Pancreas (tissue), 10 donors: ENCODE measurements around the gene LGR6. TPM values are rescaled to one million over a fixed set of nuclear protein-coding genes. Genes with fewer than 3 reads are reported as not detected.

Experiments used
- ATAC-seq, 4 donors: fragments of 200-7000 bp; cut with Tn5 transposase; one replicate each; pipeline versions ENCODE4 v1.8.0 to v1.9.1; 2020; ENCODE audit warnings: mild to moderate bottlenecking in 4 of 4, moderate library complexity in 4 of 4
- DNase-seq, 6 donors: peaks; one replicate each; pipeline ENCODE4 v3.0.0-alpha.2; 2020
- FAIRE-seq: peaks from 2 replicates; lab custom pipeline; 2012; peaks lifted over from hg19 to GRCh38; lab: Jason Lieb, UNC
- H3K27ac ChIP-seq, 4 donors: fragments of 200-600 bp; sonication (generic); 1 replicate in 3 of 4; 2 replicates in 1 of 4; pipeline versions ENCODE4 v1.5.0 to v1.8.0; 2020
- H3K27me3 ChIP-seq, 4 donors: fragments of 200-600 bp; one replicate each; pipeline ENCODE4 v1.8.0; 2021
- H3K36me3 ChIP-seq, 3 donors: fragments of 200-600 bp; sonication (generic) in 1 of 3; one replicate each; pipeline versions ENCODE4 v1.5.0 to v1.8.0; 2020 to 2021
- H3K4me1 ChIP-seq, 3 donors: fragments of 200-600 bp; one replicate each; pipeline ENCODE4 v1.8.0; 2021
- H3K4me3 ChIP-seq, 4 donors: fragments of 200-600 bp; sonication (generic) in 2 of 4; one replicate each; pipeline versions ENCODE4 v1.5.0 to v1.8.0; 2020 to 2021
- H3K9me3 ChIP-seq, 4 donors: fragments of 200-600 bp; one replicate each; pipeline ENCODE4 v1.8.0; 2021
- WGBS, 2 donors: extraction: QIAGEN DNeasy Blood & Tissue Kit; methylation state at CpG; one replicate each; pipeline ENCODE4 v1.1.7; 2013; 5-methylcytosine and 5-hydroxymethylcytosine counted together
- intact Hi-C, 3 donors: fragments of 100-400 bp; cut with DNase I; formaldehyde crosslinking; loops; one replicate each; pipeline versions ENCODE4 v1.11.1 to v1.14.2; 2022
- polyA plus RNA-seq, 2 donors: library from polyadenylated mRNA; stranded (reverse); fragments of 200-250 nt; gene quantifications; one replicate each; pipeline ENCODE4 v1.2.3, GENCODE V29; 2013
- total RNA-seq, 6 donors: library from RNA; stranded (reverse); fragmentation: NEBNext Ultra II Directional in 4 of 6; extraction: Animal tissue kit (Norgen Biotek cat#: 25700) in 4 of 6; gene quantifications; one replicate each; pipeline versions ENCODE4 v1.2.1 to v1.2.4, GENCODE V29; 2021 to 2023
- TF ChIP-seq, protein P1 (sequence below), 4 donors: fragments of 200-600 bp; sonication (generic) in 3 of 4; IDR thresholded peaks; one replicate each; pipeline versions ENCODE4 v1.5.0 to v1.8.0; 2021; ENCODE audit warnings: antibody characterized with exemption in 4 of 4
- donor health status: healthy with polysubstance abuse.
- donor health status: DM: no; HTN: no; CAD: no; lungs with moderate emphysema.
- donor health status: DM: no; HTN: no; CAD: no.
- donor health status: control.
- donor health status: control.
- donor health status: Bipolar disorder and iron deficiency.
- donor health status: DM: yes; HTN: yes; CAD: no.
- donor health status: DM: no; HTN: no; CAD: no.
- donor health status: DM: no; HTN: no; CAD: no.
- donor health status: DM: yes; HTN: yes; CAD: no.

LGR6 gene
- total and polyA plus RNA-seq, 8 donors: 0.06 to 0.47 (median 0.15) TPM; not detected in 3

DNA sequence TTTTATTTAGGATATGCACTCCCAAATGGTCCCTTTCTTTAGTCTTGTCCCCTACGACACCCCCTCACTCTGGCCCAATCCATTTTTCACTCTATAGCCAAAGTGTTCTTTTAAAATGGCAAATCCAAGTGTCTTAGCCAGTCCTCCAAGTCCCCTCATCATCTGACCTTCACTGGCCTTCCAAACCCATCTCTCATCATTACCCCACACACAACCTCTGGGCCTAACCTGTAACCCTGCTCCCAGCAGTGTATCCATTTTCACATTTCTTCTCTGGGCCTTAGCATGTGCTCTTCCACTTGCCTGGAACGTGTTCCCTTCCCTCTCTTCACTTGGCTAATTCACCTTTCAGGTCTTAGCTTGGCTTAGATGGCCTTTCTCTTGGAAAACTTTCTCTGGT, 42.6 kb upstream of the LGR6 start:
- intact Hi-C loops: no loop called here
- TF ChIP-seq, protein P1, sequence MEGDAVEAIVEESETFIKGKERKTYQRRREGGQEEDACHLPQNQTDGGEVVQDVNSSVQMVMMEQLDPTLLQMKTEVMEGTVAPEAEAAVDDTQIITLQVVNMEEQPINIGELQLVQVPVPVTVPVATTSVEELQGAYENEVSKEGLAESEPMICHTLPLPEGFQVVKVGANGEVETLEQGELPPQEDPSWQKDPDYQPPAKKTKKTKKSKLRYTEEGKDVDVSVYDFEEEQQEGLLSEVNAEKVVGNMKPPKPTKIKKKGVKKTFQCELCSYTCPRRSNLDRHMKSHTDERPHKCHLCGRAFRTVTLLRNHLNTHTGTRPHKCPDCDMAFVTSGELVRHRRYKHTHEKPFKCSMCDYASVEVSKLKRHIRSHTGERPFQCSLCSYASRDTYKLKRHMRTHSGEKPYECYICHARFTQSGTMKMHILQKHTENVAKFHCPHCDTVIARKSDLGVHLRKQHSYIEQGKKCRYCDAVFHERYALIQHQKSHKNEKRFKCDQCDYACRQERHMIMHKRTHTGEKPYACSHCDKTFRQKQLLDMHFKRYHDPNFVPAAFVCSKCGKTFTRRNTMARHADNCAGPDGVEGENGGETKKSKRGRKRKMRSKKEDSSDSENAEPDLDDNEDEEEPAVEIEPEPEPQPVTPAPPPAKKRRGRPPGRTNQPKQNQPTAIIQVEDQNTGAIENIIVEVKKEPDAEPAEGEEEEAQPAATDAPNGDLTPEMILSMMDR (IDR thresholded peaks at IDR 0.05): no peak
- 74 to 91% methylated on average over 2 of the region's 2 CpGs for WGBS, 2 donors
- no peak overlapping the region for H3K4me3 ChIP-seq
- FAIRE-seq: no peak
- peaks cover 0 to 5% (median 0%) of the 10 kb centered on the region in 3 donors for H3K4me1 ChIP-seq
- no peaks in the 10 kb centered on the region for H3K27me3 ChIP-seq
- no peak for DNase-seq
- H3K36me3 ChIP-seq: no peaks in the 10 kb centered on the region
- H3K9me3 ChIP-seq: no peaks in the 10 kb centered on the region
- H3K27ac ChIP-seq: no peak overlapping the region
- no peak for ATAC-seq

DNA sequence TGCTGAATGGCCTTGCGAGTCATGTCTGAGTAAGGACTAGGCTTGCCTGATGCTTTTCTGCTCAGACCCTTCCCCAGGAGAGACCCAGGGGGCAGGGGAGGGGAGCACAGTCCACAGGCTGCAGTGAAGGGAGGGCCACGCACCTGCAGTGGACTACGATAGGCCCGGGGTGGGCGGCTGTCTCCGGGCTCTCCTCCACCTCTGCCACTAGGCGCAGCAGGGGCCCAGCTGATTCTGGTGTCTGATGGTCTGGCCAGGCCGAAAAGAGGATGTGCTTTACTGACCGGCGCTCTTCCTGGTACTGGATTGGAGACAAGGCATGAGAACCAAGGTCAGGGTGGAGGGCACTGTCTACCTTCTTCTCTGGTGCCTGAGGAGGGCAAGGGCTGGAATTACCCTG, 41.2 kb upstream of the LGR6 start:
- Histone ChIP-seq H3K36me3 (no peaks in the 10 kb centered on the region), H3K4me1 (peaks cover 0 to 5% (median 0%) of the 10 kb centered on the region in 3 donors), H3K9me3 (no peaks in the 10 kb centered on the region), H3K27me3 (no peaks in the 10 kb centered on the region), H3K27ac (no peak overlapping the region), H3K4me3 (no peak overlapping the region)
- WGBS, 2 donors: 81 to 84% methylated on average over 10 of the region's 10 CpGs
- no peak for ATAC-seq
- TF ChIP-seq, protein P1 (IDR thresholded peaks at IDR 0.05): no peak
- DNase-seq: no peak
- intact Hi-C loops: no loop called here
- no peak for FAIRE-seq

DNA sequence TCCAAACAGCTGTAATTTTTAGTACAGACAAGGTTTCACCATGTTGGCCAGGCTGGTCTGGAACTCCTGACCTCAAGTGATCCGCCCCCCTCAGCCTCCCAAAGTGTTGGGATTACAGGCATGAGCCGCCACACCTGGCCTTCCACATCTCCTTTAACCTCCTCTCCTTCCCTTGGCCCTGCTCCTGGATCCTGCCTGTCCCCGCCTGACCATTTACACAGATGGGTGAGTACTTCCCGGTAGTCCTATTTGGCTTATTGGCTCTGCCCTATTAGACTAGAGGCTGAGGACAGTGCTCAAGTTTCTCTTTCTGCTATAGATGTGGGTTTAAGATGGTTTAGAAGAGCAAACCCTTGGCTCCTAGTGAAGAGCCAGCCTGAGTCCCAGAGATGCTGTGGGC, 40.3 kb upstream of the LGR6 start:
- DNase-seq: no peak
- intact Hi-C loops: no loop called here
- ATAC-seq: no peak
- no peak overlapping the region for H3K4me3 ChIP-seq
- no peak overlapping the region for H3K27ac ChIP-seq
- H3K9me3 ChIP-seq: no peaks in the 10 kb centered on the region
- no peak for FAIRE-seq
- no peaks in the 10 kb centered on the region for H3K27me3 ChIP-seq
- peaks cover 0 to 5% (median 0%) of the 10 kb centered on the region in 3 donors for H3K4me1 ChIP-seq
- TF ChIP-seq, protein P1 (IDR thresholded peaks at IDR 0.05): no peak
- no peaks in the 10 kb centered on the region for H3K36me3 ChIP-seq
- WGBS, 2 donors: 85 to 90% methylated on average over 4 of the region's 4 CpGs

DNA sequence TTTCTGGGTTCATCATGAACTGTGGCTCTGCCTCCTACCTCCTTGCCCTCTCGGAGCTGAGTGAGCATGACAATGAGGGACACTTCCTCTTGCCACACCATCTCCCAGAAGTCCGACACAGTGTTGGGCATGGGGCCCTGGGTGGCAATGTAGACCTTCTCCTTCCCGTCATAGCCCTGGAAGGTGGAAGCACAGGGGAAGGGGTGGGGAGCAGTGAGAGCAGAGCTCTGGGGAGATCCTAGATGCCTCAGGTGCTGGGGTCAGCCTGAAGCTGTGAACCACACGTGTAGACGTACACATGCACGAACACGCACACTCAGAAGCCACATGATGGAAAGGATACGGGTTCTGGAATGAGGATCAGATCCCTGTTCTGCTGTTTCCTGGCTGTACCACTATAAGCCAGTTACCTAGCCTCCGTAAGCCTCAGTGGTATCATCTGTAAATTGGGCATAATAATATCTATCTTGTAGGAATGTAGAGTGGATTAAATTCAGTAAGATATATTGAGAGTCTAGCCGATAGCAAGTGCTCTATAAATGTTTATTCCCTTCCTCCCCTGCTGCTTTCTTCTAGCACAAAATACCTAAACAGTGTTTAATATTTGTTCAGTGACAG, 39.3 kb upstream of the LGR6 start:
- Histone ChIP-seq H3K4me1 (peaks cover 0 to 5% (median 0%) of the 10 kb centered on the region in 3 donors), H3K9me3 (no peaks in the 10 kb centered on the region), H3K36me3 (no peaks in the 10 kb centered on the region), H3K27ac (no peak overlapping the region), H3K4me3 (no peak overlapping the region), H3K27me3 (no peaks in the 10 kb centered on the region)
- FAIRE-seq (no peak), DNase-seq (no peak), ATAC-seq (no peak)
- WGBS, 2 donors: 78 to 80% methylated on average over 10 of the region's 10 CpGs
- TF ChIP-seq, protein P1 (IDR thresholded peaks at IDR 0.05): no peak
- intact Hi-C loops: no loop called here

DNA sequence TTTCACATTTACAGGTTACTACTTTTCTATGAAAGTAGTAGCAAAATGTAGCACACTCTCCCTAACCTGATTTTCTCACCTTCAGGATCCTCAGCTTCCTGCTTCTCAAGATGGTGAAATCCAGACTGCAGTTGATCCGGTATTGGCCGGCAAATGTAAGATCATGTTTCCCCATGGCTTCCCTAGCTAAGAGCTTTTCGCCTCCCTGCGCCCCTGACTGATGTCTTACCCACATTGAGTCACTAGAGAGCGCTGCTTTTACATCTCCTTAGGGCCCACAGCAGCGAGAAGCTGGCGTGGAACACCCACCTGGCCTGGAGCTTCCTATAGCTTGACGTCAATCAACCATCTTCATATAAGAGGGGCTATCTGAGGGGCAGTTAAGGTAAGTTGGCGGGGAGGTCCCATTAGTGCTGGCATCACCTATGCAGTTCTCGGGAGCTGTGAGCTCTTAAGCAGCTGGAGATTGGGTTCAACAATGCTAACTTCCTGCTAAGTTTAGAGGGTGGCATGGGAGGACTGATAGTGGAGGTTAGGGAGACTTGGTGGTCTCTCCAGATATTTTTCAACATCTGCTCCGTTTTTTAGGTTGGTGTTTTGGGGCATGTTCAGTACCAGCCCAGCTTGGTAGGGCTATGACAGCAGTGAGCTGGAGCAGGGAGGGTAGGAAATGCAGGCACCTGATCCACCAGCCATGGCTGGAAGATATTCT, 38.7 kb upstream of the LGR6 start:
- H3K4me3 ChIP-seq: no peak overlapping the region
- no peaks in the 10 kb centered on the region for H3K36me3 ChIP-seq
- TF ChIP-seq, protein P1 (IDR thresholded peaks at IDR 0.05): peak in 2 of 4 donors; percentile 7 to 31
- WGBS, 2 donors: 29 to 37% methylated on average over 11 of the region's 11 CpGs
- DNase-seq (peak in 2 of 6 donors; percentile 24 to 53), ATAC-seq (peak; percentile 57 to 85 (median 78)), FAIRE-seq (no peak)
- peaks cover 0 to 5% (median 0%) of the 10 kb centered on the region in 3 donors for H3K4me1 ChIP-seq
- H3K9me3 ChIP-seq: no peaks in the 10 kb centered on the region
- intact Hi-C loops: no loop called here
- no peaks in the 10 kb centered on the region for H3K27me3 ChIP-seq
- H3K27ac ChIP-seq: no peak overlapping the region
